KMS-11 (cell line): ENCODE results near the gene GYPB.
"Not testable (repeated sequence)": the region's sequence is repeated elsewhere in the genome, so short reads cannot be mapped to it uniquely, and the experiment has no call there.

Source experiments
- H2AFZ ChIP-seq: fragments of 200-600 bp; sonication (generic); 2 replicates; pipeline ENCODE4 v1.6.1; 2016; ENCODE audit warnings: antibody characterized with exemption, mixed run types, low read depth
- H3K27ac ChIP-seq: fragments of 200-600 bp; sonication (generic); 2 replicates; pipeline ENCODE4 v1.6.1; 2016; ENCODE audit warnings: mild to moderate bottlenecking, mixed run types
- H3K27me3 ChIP-seq: fragments of 200-600 bp; sonication (generic); 2 replicates; pipeline ENCODE4 v1.6.1; 2017; ENCODE audit warnings: mild to moderate bottlenecking, low read depth, mixed run types, moderate library complexity; ENCODE audit not compliant: insufficient read depth
- H3K36me3 ChIP-seq: fragments of 200-600 bp; sonication (generic); 2 replicates; pipeline ENCODE4 v1.6.1; 2017; ENCODE audit warnings: mild to moderate bottlenecking, mixed run types; ENCODE audit not compliant: insufficient read depth
- H3K4me1 ChIP-seq: fragments of 200-600 bp; sonication (generic); 2 replicates; pipeline ENCODE4 v1.6.1; 2016; ENCODE audit warnings: mild to moderate bottlenecking, low read depth, mixed run types; ENCODE audit not compliant: poor library complexity, severe bottlenecking
- H3K4me2 ChIP-seq: fragments of 200-600 bp; sonication (generic); 2 replicates; pipeline ENCODE4 v1.7.0; 2016; ENCODE audit warnings: mild to moderate bottlenecking, mixed run types
- H3K4me3 ChIP-seq: fragments of 200-600 bp; sonication (generic); IDR thresholded peaks from 2 replicates; pipeline ENCODE4 v1.6.1; 2017; ENCODE audit warnings: low read depth, low read length, mixed read lengths; ENCODE audit not compliant: insufficient read depth
- H3K79me2 ChIP-seq: fragments of 200-600 bp; sonication (generic); 2 replicates; pipeline ENCODE4 v1.6.1; 2016; ENCODE audit warnings: low read depth, mixed run types; ENCODE audit not compliant: insufficient read depth
- H3K9ac ChIP-seq: fragments of 200-600 bp; sonication (generic); 2 replicates; pipeline ENCODE4 v1.6.1; 2016; ENCODE audit warnings: mild to moderate bottlenecking, mixed run types
- H4K20me1 ChIP-seq: fragments of 200-600 bp; sonication (generic); 2 replicates; pipeline ENCODE4 v1.6.1; 2016; ENCODE audit warnings: mild to moderate bottlenecking, mixed run types; ENCODE audit not compliant: insufficient read depth

The GYPB gene

DNA sequence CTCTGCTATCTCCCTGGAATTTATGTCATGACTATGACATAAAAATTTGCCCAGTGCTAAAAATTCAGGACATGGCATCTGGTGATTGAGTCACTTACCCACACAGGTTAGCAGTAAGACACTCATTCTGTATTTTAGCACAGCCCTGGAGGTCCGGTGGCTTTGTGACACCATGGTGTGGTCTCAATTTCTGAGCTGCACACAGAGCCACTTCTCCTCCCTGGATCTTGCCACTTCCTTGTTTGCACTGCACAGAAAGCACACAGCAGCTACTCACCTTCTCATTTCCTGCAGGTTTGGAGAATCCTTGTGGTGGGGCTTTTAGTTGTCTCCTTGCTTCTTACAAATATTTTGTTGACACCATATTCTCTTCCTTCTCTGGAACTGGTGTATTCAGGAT, 69.0 kb downstream of the GYPB start:
- not testable (repeated sequence) for H3K36me3 ChIP-seq, H2AFZ ChIP-seq, H3K27ac ChIP-seq, H3K9ac ChIP-seq, H3K4me1 ChIP-seq, H3K4me3 ChIP-seq, H3K4me2 ChIP-seq, H4K20me1 ChIP-seq, H3K79me2 ChIP-seq, H3K27me3 ChIP-seq

DNA sequence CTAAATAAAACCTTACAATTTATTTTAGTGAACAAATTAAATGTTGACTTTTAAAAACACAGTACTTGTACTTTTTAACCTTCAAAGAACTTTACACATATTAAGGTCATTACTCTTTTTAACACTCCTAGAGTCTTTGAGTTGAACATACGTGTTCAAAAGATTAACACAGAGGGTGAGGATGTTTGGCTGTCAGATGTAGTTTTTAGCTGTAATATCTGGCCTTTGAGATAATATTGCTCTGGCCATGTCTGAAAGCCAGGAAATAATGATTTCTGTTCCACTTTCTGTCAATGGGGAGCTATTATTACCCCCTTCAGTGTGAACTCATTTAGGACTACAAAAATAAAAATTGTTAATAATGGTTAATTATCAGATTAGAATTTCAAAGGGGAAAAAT, 71.7 kb downstream of the GYPB start:
- H4K20me1 ChIP-seq, H3K36me3 ChIP-seq, H3K4me1 ChIP-seq, H3K9ac ChIP-seq, H3K79me2 ChIP-seq, H3K4me2 ChIP-seq, H3K27me3 ChIP-seq, H2AFZ ChIP-seq, H3K27ac ChIP-seq, H3K4me3 ChIP-seq: not testable (repeated sequence)
